Left hindlimb (tissue), 1 donor: ENCODE results near the gene SYNPO.

Source experiments
- DNase-seq: peaks from one replicate; pipeline ENCODE4 v3.0.0-alpha.2; 2018

Gene SYNPO

GRCh38 chr5:150608991-150609390 is 31.5 kb upstream of the SYNPO start:
- DNase-seq = peak; percentile 8

GRCh38 chr5:150609843-150610584 is 30.4 kb upstream of the SYNPO start:
- DNase-seq = peak; percentile 51

- no peak for DNase-seq
Measured at GRCh38 chr5:150611026-150611425, 29.4 kb upstream of the SYNPO start.

GRCh38 chr5:150612405-150612804 is 28.1 kb upstream of the SYNPO start:
- no peak for DNase-seq

GRCh38 chr5:150612905-150613670 is 27.4 kb upstream of the SYNPO start:
- DNase-seq = no peak

- no peak for DNase-seq
Measured at GRCh38 chr5:150613991-150614660, 26.3 kb upstream of the SYNPO start.

- peak; percentile 53 for DNase-seq
Measured at GRCh38 chr5:150614661-150615060, 25.8 kb upstream of the SYNPO start.

GRCh38 chr5:150615141-150615699 is 25.2 kb upstream of the SYNPO start:
- peak; percentile 89 for DNase-seq

GRCh38 chr5:150616024-150616470 is 24.4 kb upstream of the SYNPO start:
- no peak for DNase-seq

- no peak for DNase-seq
Measured at GRCh38 chr5:150616506-150616905, 24.0 kb upstream of the SYNPO start.

- no peak for DNase-seq
Measured at GRCh38 chr5:150618163-150618562, 22.3 kb upstream of the SYNPO start.

GRCh38 chr5:150618588-150619281 is 21.7 kb upstream of the SYNPO start:
- DNase-seq = no peak

- DNase-seq = no peak
Measured at GRCh38 chr5:150619359-150620230, 20.9 kb upstream of the SYNPO start.

GRCh38 chr5:150621301-150621700 is 19.2 kb upstream of the SYNPO start:
- DNase-seq = peak; percentile 18

GRCh38 chr5:150622157-150622556 is 18.3 kb upstream of the SYNPO start:
- peak; percentile 22 for DNase-seq

GRCh38 chr5:150623152-150623877 is 17.1 kb upstream of the SYNPO start:
- peak; percentile 20 for DNase-seq

GRCh38 chr5:150623878-150624216 is 16.6 kb upstream of the SYNPO start:
- DNase-seq = peak; percentile 31

GRCh38 chr5:150624334-150625163 is 15.9 kb upstream of the SYNPO start:
- DNase-seq = peak; percentile 71

- DNase-seq = peak; percentile 51
Measured at GRCh38 chr5:150625164-150625535, 15.3 kb upstream of the SYNPO start.
